Choroid plexus epithelial cell (primary cell): ENCODE data around the gene FAM200B.

ENCODE experiments used
- DNase-seq: peaks from one replicate; pipeline ENCODE4 v3.0.0-alpha.2; 2010; ENCODE audit warnings: low read depth
- H3K4me3 ChIP-seq: 2 replicates; pipeline ENCODE4 v1.5.1; 2011; ENCODE audit warnings: low read depth, mild to moderate bottlenecking, control low read depth, low read length, moderate library complexity
- CTCF ChIP-seq: conservative IDR thresholded peaks from 2 replicates; pipeline ENCODE4 v1.5.1; 2011; ENCODE audit warnings: low read depth, mild to moderate bottlenecking, control low read depth, inconsistent platforms, low read length, moderate library complexity

The FAM200B gene

GRCh38 chr4:15668566-15669435, 12.8 kb upstream of the FAM200B start:
- H3K4me3 ChIP-seq: no peak overlapping the region
- no peak for TF ChIP-seq CTCF
- DNase-seq: no peak

DNA sequence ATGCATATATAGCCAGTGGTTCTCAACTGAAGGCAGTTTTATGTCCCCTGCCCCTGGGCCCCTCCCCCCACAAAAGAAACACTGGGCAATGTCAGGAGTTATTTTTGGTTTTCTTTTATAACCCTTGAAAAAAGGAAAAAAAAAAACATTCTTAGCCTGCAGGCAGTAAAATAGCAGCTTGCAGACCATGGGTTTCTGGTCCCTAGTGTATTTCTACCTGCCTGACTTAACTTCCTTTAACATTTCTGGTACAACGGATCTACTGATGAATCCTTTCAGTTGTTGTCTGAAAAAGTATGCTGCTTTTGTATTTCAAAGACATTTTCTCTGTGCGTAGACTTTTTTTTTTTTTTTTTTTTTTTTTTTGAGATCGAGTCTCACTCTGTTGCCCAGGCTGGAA, 11.1 kb upstream of the FAM200B start:
- H3K4me3 ChIP-seq: no peak overlapping the region
- DNase-seq: no peak
- TF ChIP-seq CTCF: no peak

GRCh38 chr4:15672101-15672500, 9.5 kb upstream of the FAM200B start:
- H3K4me3 ChIP-seq: no peak overlapping the region
- no peak for DNase-seq
- no peak for TF ChIP-seq CTCF

GRCh38 chr4:15673337-15673736, 8.3 kb upstream of the FAM200B start:
- DNase-seq: no peak
- no peak for TF ChIP-seq CTCF
- H3K4me3 ChIP-seq: no peak overlapping the region

DNA sequence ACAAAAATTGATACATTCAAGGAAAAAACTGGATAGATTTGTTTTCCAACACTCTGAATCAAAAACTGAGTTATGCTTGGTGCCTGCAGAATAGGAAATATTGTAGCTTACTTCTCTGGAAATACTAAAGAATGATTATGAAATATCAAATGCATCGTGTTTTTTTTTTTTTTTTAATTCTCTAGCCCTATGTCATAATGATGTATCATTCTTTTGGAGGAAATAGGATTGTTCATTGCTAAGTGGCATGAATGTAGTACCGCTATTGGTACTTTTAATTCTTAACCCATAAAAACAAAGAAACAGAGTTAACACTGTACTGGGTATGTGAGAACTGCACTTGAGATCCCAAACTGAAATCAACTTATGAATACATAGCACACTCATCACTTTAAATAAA, 7.6 kb upstream of the FAM200B start:
- no peak for TF ChIP-seq CTCF
- H3K4me3 ChIP-seq: no peak overlapping the region
- DNase-seq: no peak

- no peak overlapping the region for H3K4me3 ChIP-seq
- DNase-seq: no peak
- TF ChIP-seq CTCF: no peak
Measured at GRCh38 chr4:15674926-15675325, 6.7 kb upstream of the FAM200B start.

DNA sequence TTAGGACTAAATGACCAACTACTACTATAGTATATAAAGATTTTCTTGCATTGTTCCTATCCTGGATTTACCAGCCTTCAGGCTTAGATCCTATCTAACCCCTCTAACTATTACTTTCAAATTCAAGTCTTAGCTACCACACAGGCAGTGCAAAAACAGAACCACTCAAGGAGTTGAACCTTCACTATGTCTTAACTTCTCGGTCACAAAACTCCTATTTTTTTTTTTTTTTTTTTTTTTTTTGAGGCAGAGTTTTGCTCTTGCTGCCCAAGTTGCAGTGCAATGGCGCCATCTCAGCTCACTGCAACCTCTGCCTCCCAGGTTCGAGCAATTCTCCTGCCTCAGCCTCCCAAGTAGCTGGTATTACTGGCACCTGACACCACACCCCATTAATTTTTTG, 6.3 kb upstream of the FAM200B start:
- DNase-seq: no peak
- TF ChIP-seq CTCF: no peak
- H3K4me3 ChIP-seq: no peak overlapping the region
